Measurements from ENCODE around the gene CENPN. TPM values are rescaled to one million over a fixed set of nuclear protein-coding genes. Genes with fewer than 3 reads are reported as not detected.

The CENPN gene
- total RNA-seq, 4 donors from 2014 or later = 1.8 to 8.1 (median 4.2) TPM

DNA sequence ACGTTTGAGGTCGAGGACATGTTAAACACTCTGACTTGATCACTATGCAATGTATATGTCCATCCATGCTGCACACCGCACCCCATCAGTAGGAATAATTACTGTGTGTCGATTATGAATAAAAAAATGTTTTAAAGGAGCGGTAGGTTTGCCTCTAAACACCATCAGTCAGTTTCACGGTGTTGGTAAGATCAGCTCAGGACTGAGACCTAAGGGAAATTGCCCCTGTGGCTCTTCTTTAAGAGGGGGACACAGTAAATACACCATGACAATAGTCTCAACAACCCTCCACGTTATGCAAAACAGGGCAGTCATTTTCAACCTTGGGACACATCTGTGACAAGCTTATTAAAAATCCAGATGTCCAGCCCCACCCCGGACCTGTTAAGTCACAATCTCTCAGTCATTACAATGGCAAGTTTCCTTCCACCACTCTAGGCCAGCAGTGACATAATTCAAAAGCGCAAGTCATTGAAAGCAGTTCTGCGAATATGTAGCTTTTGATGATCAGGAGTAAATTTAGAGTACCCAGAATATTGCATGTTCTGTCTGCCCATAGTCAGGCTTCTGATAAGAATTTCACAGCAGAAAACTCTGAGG lies 29.8 kb downstream of the CENPN start:
- no peaks in the 10 kb centered on the region for H3K9me3 ChIP-seq
- H3K36me3 ChIP-seq = peaks cover 0 to 13% (median 0%) of the 10 kb centered on the region in 3 donors
- peaks cover 0 to 26% (median 15%) of the 10 kb centered on the region in 4 donors for H3K4me1 ChIP-seq
- H3K27me3 ChIP-seq = no peaks in the 10 kb centered on the region
- no peak for DNase-seq (ENCODE audit: low spot score in 2 of 2)
- TF ChIP-seq POLR2A (IDR thresholded peaks at IDR 0.05) (no peak), EP300 (IDR thresholded peaks at IDR 0.05) (no peak)
- TF ChIP-seq, protein P1, sequence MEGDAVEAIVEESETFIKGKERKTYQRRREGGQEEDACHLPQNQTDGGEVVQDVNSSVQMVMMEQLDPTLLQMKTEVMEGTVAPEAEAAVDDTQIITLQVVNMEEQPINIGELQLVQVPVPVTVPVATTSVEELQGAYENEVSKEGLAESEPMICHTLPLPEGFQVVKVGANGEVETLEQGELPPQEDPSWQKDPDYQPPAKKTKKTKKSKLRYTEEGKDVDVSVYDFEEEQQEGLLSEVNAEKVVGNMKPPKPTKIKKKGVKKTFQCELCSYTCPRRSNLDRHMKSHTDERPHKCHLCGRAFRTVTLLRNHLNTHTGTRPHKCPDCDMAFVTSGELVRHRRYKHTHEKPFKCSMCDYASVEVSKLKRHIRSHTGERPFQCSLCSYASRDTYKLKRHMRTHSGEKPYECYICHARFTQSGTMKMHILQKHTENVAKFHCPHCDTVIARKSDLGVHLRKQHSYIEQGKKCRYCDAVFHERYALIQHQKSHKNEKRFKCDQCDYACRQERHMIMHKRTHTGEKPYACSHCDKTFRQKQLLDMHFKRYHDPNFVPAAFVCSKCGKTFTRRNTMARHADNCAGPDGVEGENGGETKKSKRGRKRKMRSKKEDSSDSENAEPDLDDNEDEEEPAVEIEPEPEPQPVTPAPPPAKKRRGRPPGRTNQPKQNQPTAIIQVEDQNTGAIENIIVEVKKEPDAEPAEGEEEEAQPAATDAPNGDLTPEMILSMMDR (IDR thresholded peaks at IDR 0.05) = no peak
- H3K27ac ChIP-seq = peak overlapping the region in 3 of 4 donors; percentile 8 to 81 (median 66)
- peak overlapping the region; percentile 38 to 77 (median 62) for H3K4me3 ChIP-seq
- WGBS, 2 donors = 19 to 25% methylated on average over 10 of the region's 10 CpGs

DNA sequence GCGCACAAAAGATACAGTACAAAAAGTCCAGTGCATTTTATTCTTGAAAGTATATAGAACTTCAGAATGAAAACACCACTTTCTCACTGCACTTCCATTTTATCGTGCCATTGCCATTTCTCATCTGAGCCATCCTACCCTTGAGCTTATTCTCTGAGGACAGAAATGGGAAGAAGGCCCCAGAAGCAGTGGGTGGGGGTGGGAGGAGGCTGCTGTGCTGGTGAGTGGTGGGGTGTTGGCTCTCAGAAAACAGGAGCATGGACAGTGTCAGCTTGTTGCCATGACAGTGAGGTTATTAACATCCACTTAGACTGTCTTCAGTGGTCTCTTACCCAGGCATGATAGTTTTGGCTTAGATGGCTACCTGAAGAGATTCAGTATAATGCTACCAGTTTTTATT lies 33.1 kb downstream of the CENPN start:
- WGBS, 2 donors = 93 to 97% methylated on average over 2 of the region's 2 CpGs
- Histone ChIP-seq H3K27me3 (no peaks in the 10 kb centered on the region), H3K9me3 (no peaks in the 10 kb centered on the region), H3K27ac (no peak overlapping the region), H3K4me3 (no peak overlapping the region), H3K36me3 (peaks cover 0 to 46% (median 0%) of the 10 kb centered on the region in 3 donors), H3K4me1 (peaks cover 0 to 26% (median 15%) of the 10 kb centered on the region in 4 donors)
- DNase-seq (ENCODE audit: low spot score in 2 of 2) = no peak
- TF ChIP-seq POLR2A (IDR thresholded peaks at IDR 0.05) (no peak), EP300 (IDR thresholded peaks at IDR 0.05) (no peak)
- TF ChIP-seq, protein P1 (IDR thresholded peaks at IDR 0.05) = no peak

DNA sequence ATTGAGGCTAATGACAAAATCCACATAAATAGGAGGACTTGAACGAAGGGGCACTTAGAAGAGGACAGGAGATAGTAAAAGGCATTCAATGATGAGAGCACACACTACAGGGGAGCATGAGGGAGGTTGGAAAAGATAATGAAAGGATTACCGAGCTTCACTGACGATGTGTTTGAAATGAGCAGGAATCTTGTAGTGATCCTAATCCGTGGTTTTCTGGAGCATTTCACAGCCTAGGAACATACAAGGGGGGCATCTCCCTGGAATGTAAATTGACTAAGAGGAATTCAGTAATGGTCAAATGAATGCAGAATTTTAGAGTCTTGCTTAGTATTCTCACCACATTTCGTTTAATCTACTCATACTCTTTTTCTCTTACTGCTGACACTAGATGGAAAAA lies 33.8 kb downstream of the CENPN start:
- Histone ChIP-seq H3K27ac (no peak overlapping the region), H3K27me3 (no peaks in the 10 kb centered on the region), H3K36me3 (peaks cover 0 to 53% (median 0%) of the 10 kb centered on the region in 3 donors), H3K4me3 (no peak overlapping the region), H3K4me1 (peaks cover 0 to 22% (median 15%) of the 10 kb centered on the region in 4 donors), H3K9me3 (no peaks in the 10 kb centered on the region)
- no peak for DNase-seq (ENCODE audit: low spot score in 2 of 2)
- WGBS, 2 donors = 70 to 75% methylated on average over 5 of the region's 5 CpGs
- TF ChIP-seq EP300 (IDR thresholded peaks at IDR 0.05) (no peak), POLR2A (IDR thresholded peaks at IDR 0.05) (no peak)
- TF ChIP-seq, protein P1 (IDR thresholded peaks at IDR 0.05) = no peak

GRCh38 chr16:81041696-81042095 lies 34.7 kb downstream of the CENPN start:
- Histone ChIP-seq H3K4me1 (peaks cover 0 to 19% (median 13%) of the 10 kb centered on the region in 4 donors), H3K4me3 (no peak overlapping the region), H3K27ac (no peak overlapping the region), H3K9me3 (no peaks in the 10 kb centered on the region), H3K36me3 (peaks cover 0 to 57% (median 0%) of the 10 kb centered on the region in 3 donors), H3K27me3 (no peaks in the 10 kb centered on the region)
- TF ChIP-seq, protein P1 (IDR thresholded peaks at IDR 0.05) = no peak
- TF ChIP-seq POLR2A (IDR thresholded peaks at IDR 0.05) (no peak), EP300 (IDR thresholded peaks at IDR 0.05) (no peak)
- 66 to 70% methylated on average over 4 of the region's 4 CpGs for WGBS, 2 donors
- no peak for DNase-seq (ENCODE audit: low spot score in 2 of 2)

DNA sequence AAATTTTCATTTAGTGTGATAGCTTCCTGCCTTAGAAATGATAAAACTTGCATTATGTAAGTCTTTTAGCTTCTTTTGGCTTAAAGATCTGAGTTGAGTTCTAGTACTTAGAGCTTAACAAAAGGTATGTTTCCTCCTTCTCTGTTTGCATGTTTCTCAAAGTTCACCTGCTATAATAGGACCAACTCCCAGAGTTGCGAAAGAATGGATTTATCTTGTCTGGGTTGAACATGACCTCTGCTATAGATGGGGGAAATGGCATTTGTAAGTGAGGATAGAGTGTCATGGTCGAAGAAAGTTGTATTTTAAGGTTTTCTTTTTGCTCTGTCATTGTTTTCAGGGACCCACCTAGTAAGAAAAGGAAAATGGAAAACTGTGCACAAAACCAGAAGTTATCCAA lies 35.8 kb downstream of the CENPN start:
- DNase-seq (ENCODE audit: low spot score in 2 of 2) = no peak
- H3K27ac ChIP-seq = no peak overlapping the region
- peaks cover 0 to 57% (median 0%) of the 10 kb centered on the region in 3 donors for H3K36me3 ChIP-seq
- H3K4me3 ChIP-seq = no peak overlapping the region
- TF ChIP-seq, protein P1 (IDR thresholded peaks at IDR 0.05) = no peak
- TF ChIP-seq POLR2A (IDR thresholded peaks at IDR 0.05) = no peak
- no peaks in the 10 kb centered on the region for H3K27me3 ChIP-seq
- 94 to 100% methylated on average over 2 of the region's 2 CpGs for WGBS, 2 donors
- no peaks in the 10 kb centered on the region for H3K9me3 ChIP-seq
- H3K4me1 ChIP-seq = peaks cover 0 to 8% (median 2%) of the 10 kb centered on the region in 4 donors

Measured in tibial nerve (tissue), 4 donors.